ENCODE data around the gene APOBR. TPM values are rescaled to one million over a fixed set of nuclear protein-coding genes. Genes with fewer than 3 reads are reported as not detected.

APOBR gene
- polyA plus RNA-seq, 3 donors = 0.68 to 0.91 (median 0.87) TPM

Other genes with a start within 250 kb of the APOBR start
- 10 to 100 TPM; 19.7 to 23.7 (median 21.8) TPM for gene SBK1, start 202.1 kb upstream of the APOBR start, polyA plus RNA-seq (ENCODE audit: insufficient read length in 3 of 3)
- gene NPIPB6, start 131.1 kb upstream of the APOBR start, polyA plus RNA-seq (ENCODE audit: insufficient read length in 3 of 3) = 1 to 10 TPM in 2 of 3 donors, under 1 TPM in 1; 0.67 to 3.8 (median 3.8) TPM
- 100 to 1,000 TPM in 2 of 3 donors, 10 to 100 TPM in 1; 92.4 to 139 (median 115) TPM for gene EIF3CL, start 90.8 kb upstream of the APOBR start, polyA plus RNA-seq (ENCODE audit: insufficient read length in 3 of 3)
- under 1 TPM in 1 of 3 donors, not detected in 2; 0.84 TPM for gene NPIPB7, start 22.3 kb upstream of the APOBR start, polyA plus RNA-seq (ENCODE audit: insufficient read length in 3 of 3)
- 10 to 100 TPM; 31.5 to 41.8 (median 37.9) TPM for gene CLN3, start 2.6 kb upstream of the APOBR start, polyA plus RNA-seq (ENCODE audit: insufficient read length in 3 of 3)
- not detected for gene IL27, start 12.2 kb downstream of the APOBR start, polyA plus RNA-seq (ENCODE audit: insufficient read length in 3 of 3)
- 10 to 100 TPM in 1 of 3 donors, 1 to 10 TPM in 2; 6.4 to 10.6 (median 7.8) TPM for gene NUPR1, start 44.3 kb downstream of the APOBR start, polyA plus RNA-seq (ENCODE audit: insufficient read length in 3 of 3)
- 10 to 100 TPM; 11.5 to 26.0 (median 22.6) TPM for gene SGF29, start 59.3 kb downstream of the APOBR start, polyA plus RNA-seq (ENCODE audit: insufficient read length in 3 of 3)
- gene SULT1A2, start 102.4 kb downstream of the APOBR start, polyA plus RNA-seq (ENCODE audit: insufficient read length in 3 of 3) = 1 to 10 TPM in 2 of 3 donors, under 1 TPM in 1; 0.81 to 3.1 (median 2.7) TPM
- 10 to 100 TPM; 21.9 to 30.4 (median 30.3) TPM for gene SULT1A1, start 115.4 kb downstream of the APOBR start, polyA plus RNA-seq (ENCODE audit: insufficient read length in 3 of 3)
- gene NPIPB8, start 143.4 kb downstream of the APOBR start, polyA plus RNA-seq (ENCODE audit: insufficient read length in 3 of 3) = 1 to 10 TPM; 2.1 to 3.6 (median 2.3) TPM
- gene EIF3C, start 216.8 kb downstream of the APOBR start, polyA plus RNA-seq (ENCODE audit: insufficient read length in 3 of 3) = 100 to 1,000 TPM; 447 to 620 (median 545) TPM

Data from renal pelvis (tissue), 3 donors.